GM12878 (cell line): ENCODE measurements around the gene MACROD2. TPM values are rescaled to one million over a fixed set of nuclear protein-coding genes. Genes with fewer than 3 reads are reported as not detected.

Source experiments
- ATAC-seq: fragments of 200-7000 bp; cut with Tn5 transposase; 3 replicates; pipeline ENCODE4 v1.9.1; 2020; ENCODE audit warnings: mild to moderate bottlenecking, moderate library complexity
- BruUV-seq: library from RNA; stranded (reverse); fragments of 400-500 nt; replicated peaks from 2 replicates; lab custom pipeline; 2021; lab: Mats Ljungman, UMichigan
- CTCF ChIA-PET: fragments of 300-600 bp; sonication (Branson Sonifier 250); formaldehyde crosslinking; extraction: SDS; loops from one replicate; lab custom pipeline; 2021; ENCODE audit warnings: inconsistent platforms; lab: Yijun Ruan, JAX
- POLR2A ChIA-PET: fragments of 350-600 bp; formaldehyde crosslinking; extraction: SDS; loops from one replicate; lab custom pipeline; 2021; ENCODE audit warnings: inconsistent platforms; lab: Charles Lee
- RAD21 ChIA-PET: fragments of 300-600 bp; sonication (Branson Sonifier 250); formaldehyde crosslinking; loops from one replicate; lab custom pipeline; 2023; ENCODE audit warnings: antibody characterized with exemption; ENCODE audit not compliant: unreplicated experiment; lab: Charles Lee
- SMC1A ChIA-PET: fragments of 300-600 bp; sonication (Branson Sonifier 250); formaldehyde crosslinking; loops from one replicate; lab custom pipeline; 2023; ENCODE audit not compliant: unreplicated experiment, uncharacterized antibody; lab: Charles Lee
- DNase-seq: peaks from one replicate; pipeline ENCODE4 v3.0.0-alpha.2; 2011; ENCODE audit warnings: low read depth, low spot score
- FAIRE-seq: peaks from 3 replicates; lab custom pipeline; 2011; peaks lifted over from hg19 to GRCh38; lab: Jason Lieb, UNC
- H2AFZ ChIP-seq: 2 replicates; pipeline ENCODE4 v1.6.0; 2011; ENCODE audit warnings: low read depth, low read length, control low read depth; ENCODE audit not compliant: control insufficient read depth
- H3K27ac ChIP-seq: 2 replicates; pipeline ENCODE4 v1.5.1; 2011; ENCODE audit warnings: control low read depth; ENCODE audit not compliant: control insufficient read depth, insufficient read depth
- H3K27me3 ChIP-seq, 2 experiments: replicated peaks in 1 of 2; 2 replicates each; pipeline versions ENCODE4 v1.6.0 to v1.6.1; 2011; ENCODE audit warnings: low read length in 1 of 2; ENCODE audit not compliant: control insufficient read depth in 2 of 2, insufficient read depth in 2 of 2
- H3K36me3 ChIP-seq, 2 experiments: 2 replicates each; pipeline ENCODE4 v1.5.1; 2011; ENCODE audit warnings: low read length in 1 of 2; ENCODE audit not compliant: control insufficient read depth in 2 of 2, insufficient read depth in 2 of 2
- H3K4me1 ChIP-seq: 2 replicates; pipeline ENCODE4 v1.6.1; 2011; ENCODE audit warnings: mild to moderate bottlenecking, low read length, moderate library complexity, mixed read lengths; ENCODE audit not compliant: control insufficient read depth, insufficient read depth
- H3K4me2 ChIP-seq: 2 replicates; pipeline ENCODE4 v1.6.0; 2011; ENCODE audit warnings: control low read depth; ENCODE audit not compliant: control insufficient read depth, insufficient read depth
- H3K4me3 ChIP-seq: fragments of 200-600 bp; sonication (generic); 2 replicates; pipeline ENCODE4 v1.5.1; 2016
- H3K79me2 ChIP-seq: 2 replicates; pipeline ENCODE4 v1.6.0; 2011; ENCODE audit warnings: low read length; ENCODE audit not compliant: control insufficient read depth, insufficient read depth
- H3K9ac ChIP-seq: 2 replicates; pipeline ENCODE4 v1.8.0; 2011; ENCODE audit warnings: low read length, control low read depth, mixed read lengths; ENCODE audit not compliant: control insufficient read depth, insufficient read depth
- H3K9me3 ChIP-seq: replicated peaks from 3 replicates; pipeline ENCODE4 v1.5.1; 2011; ENCODE audit warnings: mild to moderate bottlenecking, low read length; ENCODE audit not compliant: control insufficient read depth, insufficient read depth
- H4K20me1 ChIP-seq: 2 replicates; pipeline ENCODE4 v1.6.0; 2011; ENCODE audit not compliant: control insufficient read depth, insufficient read depth
- BCL3 ChIP-seq: IDR thresholded peaks from 2 replicates; pipeline ENCODE4 v1.6.1; 2011; ENCODE audit warnings: borderline replicate concordance, low read depth, mild to moderate bottlenecking, moderate library complexity, low read length; ENCODE audit not compliant: insufficient read depth, poor library complexity, severe bottlenecking
- IKZF1 ChIP-seq: fragments of 450-650 bp; conservative IDR thresholded peaks from 2 replicates; pipeline ENCODE4 v1.6.1; 2017; ENCODE audit warnings: antibody characterized with exemption, mild to moderate bottlenecking
- JUNB ChIP-seq: IDR thresholded peaks from 2 replicates; pipeline ENCODE4 v1.6.1; 2016; ENCODE audit warnings: antibody characterized with exemption, mild to moderate bottlenecking
- MAX ChIP-seq: IDR thresholded peaks from 2 replicates; pipeline ENCODE4 v1.6.1; 2012; ENCODE audit warnings: low read depth, low read length, improper control_type of control experiment
- NR2F1 ChIP-seq: fragments of 450-650 bp; conservative IDR thresholded peaks from 2 replicates; pipeline ENCODE4 v1.6.1; 2017; ENCODE audit warnings: mild to moderate bottlenecking
- PRDM15 ChIP-seq: fragments of 450-650 bp; formaldehyde crosslinking; IDR thresholded peaks from 2 replicates; pipeline ENCODE4 v1.4.0; 2020; ENCODE audit warnings: mild to moderate bottlenecking, moderate library complexity
- RBBP5 ChIP-seq: fragments of 200-600 bp; sonication (generic); conservative IDR thresholded peaks from 2 replicates; pipeline ENCODE4 v1.6.1; 2016
- RELB ChIP-seq: fragments of 450-650 bp; IDR thresholded peaks from 2 replicates; pipeline ENCODE4 v1.6.1; 2017; ENCODE audit warnings: low read depth, mild to moderate bottlenecking, moderate library complexity
- SIX5 ChIP-seq: IDR thresholded peaks from 2 replicates; pipeline ENCODE4 v1.6.1; 2011; ENCODE audit warnings: mild to moderate bottlenecking, low read depth, low read length, moderate library complexity; ENCODE audit not compliant: severe bottlenecking
- SREBF1 ChIP-seq: IDR thresholded peaks from 2 replicates; pipeline ENCODE4 v1.6.1; 2012; ENCODE audit warnings: mild to moderate bottlenecking, low read length
- ZBTB33 ChIP-seq: fragments of 450-650 bp; IDR thresholded peaks from 2 replicates; pipeline ENCODE4 v1.6.1; 2017; ENCODE audit warnings: mild to moderate bottlenecking
- ZBTB4 ChIP-seq: fragments of 450-650 bp; formaldehyde crosslinking; IDR thresholded peaks from 2 replicates; pipeline ENCODE4 v1.4.0; 2022; ENCODE audit warnings: mild to moderate bottlenecking, moderate library complexity
- WGBS: methylation state at CpG from one replicate; pipeline ENCODE4 v1.1.6; 2016; ENCODE audit warnings: low lambda C conversion rate; ENCODE audit not compliant: insufficient replicate concordance, insufficient coverage; ENCODE audit errors: missing lambda C conversion rate; 5-methylcytosine and 5-hydroxymethylcytosine counted together
- in situ Hi-C: fragments of 300-500 bp; cut with MboI; formaldehyde crosslinking; loops from 9 replicates; pipeline ENCODE4 v1.14.3; 2018; ENCODE audit warnings: mixed read lengths
- intact Hi-C: fragments of 100-400 bp; cut with micrococcal nuclease; formaldehyde crosslinking; loops from one replicate; pipeline ENCODE4 v1.14.2; 2022; ENCODE audit not compliant: unreplicated experiment
- polyA plus RNA-seq, 11 experiments: library from polyadenylated mRNA; depleted of rRNA in 4 of 11; unstranded in 6 of 11; stranded (reverse) in 5 of 11; fragments of >200 nt; fragmentation: Nextera tagmentation in 4 of 11; fragmentation: Illumina TruSeq in 1 of 11; extraction: Ambion mirVana in 4 of 11; extraction: Trizol in 1 of 11; gene quantifications; 1 replicate in 1 of 11; 2 replicates in 10 of 11; pipeline versions ENCODE4 v1.2.1 to v1.2.3, GENCODE V29; 2011 to 2016; ENCODE audit warnings: inconsistent platforms in 2 of 11, missing spikeins in 2 of 11, low read depth in 1 of 11
- total RNA-seq, 4 experiments: library from RNA; depleted of rRNA in 3 of 4; stranded (reverse); fragments of >200 nt in 3 of 4; fragmentation: Illumina TruSeq in 1 of 4; extraction: Trizol in 1 of 4; gene quantifications; 2 replicates each; pipeline versions ENCODE4 v1.2.1 to v1.2.3, GENCODE V29; 2013 to 2021

Gene MACROD2
- total and polyA plus RNA-seq, 10 of the 15 experiments (the other 5 are each of a cell fraction or from before 2014, with no cell fraction given), result 1.1 to 21.5 (median 2.2) TPM

- CTCF ChIA-PET, result no interaction called here
- RAD21 ChIA-PET, result no interaction called here
- intact Hi-C loops, result no loop called here
- WGBS, result 40% methylated on average over 5 of the region's 5 CpGs
- H3K36me3 ChIP-seq, result no peaks in the 10 kb centered on the region
- BruUV-seq, result no TSS peak
- no peak for ATAC-seq
- H3K4me3 ChIP-seq, result no peak overlapping the region
- no peaks in the 10 kb centered on the region for H4K20me1 ChIP-seq
- no peak for DNase-seq
- H3K9ac ChIP-seq, result no peak overlapping the region
- H3K9me3 ChIP-seq, result no peaks in the 10 kb centered on the region
- H3K4me2 ChIP-seq, result no peak overlapping the region
- no peaks in the 10 kb centered on the region for H3K4me1 ChIP-seq
- SMC1A ChIA-PET, result no interaction called here
- POLR2A ChIA-PET, result no interaction called here
- no peak for FAIRE-seq
- H3K27ac ChIP-seq, result no peak overlapping the region
- in situ Hi-C loops, result no loop called here
- no peaks in the 10 kb centered on the region for H3K79me2 ChIP-seq
- no peak overlapping the region for H2AFZ ChIP-seq
- H3K27me3 ChIP-seq, result no peaks in the 10 kb centered on the region
- TF ChIP-seq NR2F1 (no peak), SREBF1 (no peak), SIX5 (no peak), MAX (no peak), RELB (no peak), ZBTB4 (CRISPR knock-in tag) (no peak), IKZF1 (no peak), PRDM15 (CRISPR knock-in tag) (no peak), JUNB (no peak), BCL3 (no peak), ZBTB33 (no peak), RBBP5 (no peak)
Measured at GRCh38 chr20:15637546-15637945, 1642.2 kb downstream of the MACROD2 start.
